Rectal smooth muscle tissue (tissue), 1 donor: ENCODE measurements around the gene MAP1LC3B.
A peak's percentile ranks its signal among the peaks of the same experiment; 100 is the strongest.
"Not testable (repeated sequence)": the region's sequence is repeated elsewhere in the genome, so short reads cannot be mapped to it uniquely, and the experiment has no call there.

Experiments used
- H3K27ac ChIP-seq: one replicate; pipeline ENCODE4 v1.7.0; 2013; ENCODE audit warnings: low read depth, low read length, inconsistent platforms
- H3K27me3 ChIP-seq: one replicate; pipeline ENCODE4 v1.7.0; 2013; ENCODE audit warnings: low read length; ENCODE audit not compliant: control insufficient read depth, insufficient read depth
- H3K36me3 ChIP-seq: one replicate; pipeline ENCODE4 v1.7.0; 2013; ENCODE audit warnings: low read length; ENCODE audit not compliant: control insufficient read depth, insufficient read depth
- H3K4me1 ChIP-seq: one replicate; pipeline ENCODE4 v1.7.0; 2013; ENCODE audit warnings: low read length; ENCODE audit not compliant: control insufficient read depth, insufficient read depth
- H3K4me3 ChIP-seq: one replicate; pipeline ENCODE4 v1.7.0; 2013; ENCODE audit warnings: low read length
- H3K9ac ChIP-seq: one replicate; pipeline ENCODE4 v1.7.0; 2013; ENCODE audit warnings: low read length

The MAP1LC3B gene

DNA sequence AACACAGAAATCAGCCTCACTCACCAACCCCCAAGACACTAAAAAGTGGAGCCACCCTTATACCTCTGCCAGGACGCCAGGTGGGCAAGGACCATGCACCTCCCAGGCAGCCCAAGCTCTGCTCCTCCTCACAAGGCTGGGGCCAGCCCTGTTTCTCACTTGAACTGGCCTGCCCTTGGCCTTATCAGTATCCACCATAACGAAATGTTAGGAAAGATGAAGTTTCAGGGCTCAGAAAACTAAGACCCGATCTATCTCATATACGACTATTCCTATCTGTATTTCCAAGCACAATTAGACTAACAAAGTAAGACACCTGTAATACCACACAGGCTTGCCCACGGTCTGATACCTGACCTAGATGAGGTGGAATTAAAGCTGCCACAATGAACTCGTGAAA is 15.5 kb upstream of the MAP1LC3B start:
- Histone ChIP-seq H3K27me3 (no peaks in the 10 kb centered on the region), H3K9ac (no peak overlapping the region), H3K4me3 (no peak overlapping the region), H3K36me3 (no peaks in the 10 kb centered on the region), H3K4me1 (peaks cover 15% of the 10 kb centered on the region), H3K27ac (no peak overlapping the region)

DNA sequence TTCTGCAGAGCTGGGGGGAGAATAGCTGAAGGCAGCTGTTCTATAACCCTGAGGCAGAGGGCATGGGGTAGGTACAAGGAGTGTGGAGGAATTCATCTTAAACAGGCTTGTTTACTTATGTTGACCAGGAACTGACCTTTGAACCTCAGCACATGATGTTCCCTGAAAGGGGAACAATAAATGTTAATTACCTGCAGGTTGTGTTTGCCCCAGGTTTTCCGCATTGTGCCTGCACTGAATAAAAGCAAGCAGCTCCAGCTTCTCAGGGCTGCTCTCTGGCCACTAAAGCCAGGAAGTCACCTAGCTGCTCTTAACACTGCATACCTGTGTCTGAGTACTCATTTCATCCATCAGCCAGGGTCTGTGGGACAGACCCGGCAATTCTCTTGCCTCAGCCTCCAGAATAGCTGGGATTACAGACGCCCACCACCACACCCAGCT is 12.8 kb upstream of the MAP1LC3B start:
- H3K9ac ChIP-seq, H3K4me3 ChIP-seq, H3K36me3 ChIP-seq, H3K27ac ChIP-seq, H3K27me3 ChIP-seq: not testable (repeated sequence)
- H3K4me1 ChIP-seq: peaks cover 19% of the 10 kb centered on the region

DNA sequence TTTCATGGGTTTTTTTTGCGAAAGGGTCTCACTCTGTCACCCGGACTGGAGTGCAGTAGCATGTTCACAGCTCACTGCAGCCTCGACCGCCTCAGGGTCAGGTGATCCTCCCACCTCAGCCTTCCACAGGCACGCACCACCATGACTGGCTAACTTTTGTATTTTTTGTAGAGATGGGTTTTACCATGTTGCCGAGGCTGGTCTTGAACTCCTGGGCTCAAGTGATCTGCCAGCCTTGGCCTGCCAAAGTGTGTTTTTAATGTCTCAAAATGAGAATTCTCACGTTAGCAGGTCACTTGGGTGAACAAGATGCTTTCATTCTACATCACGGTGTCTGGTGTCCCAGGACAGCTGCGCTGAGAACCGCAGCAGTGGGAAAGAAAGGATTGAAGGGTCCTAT is 11.7 kb upstream of the MAP1LC3B start:
- H3K27ac ChIP-seq: peak overlapping the region; percentile 66

DNA sequence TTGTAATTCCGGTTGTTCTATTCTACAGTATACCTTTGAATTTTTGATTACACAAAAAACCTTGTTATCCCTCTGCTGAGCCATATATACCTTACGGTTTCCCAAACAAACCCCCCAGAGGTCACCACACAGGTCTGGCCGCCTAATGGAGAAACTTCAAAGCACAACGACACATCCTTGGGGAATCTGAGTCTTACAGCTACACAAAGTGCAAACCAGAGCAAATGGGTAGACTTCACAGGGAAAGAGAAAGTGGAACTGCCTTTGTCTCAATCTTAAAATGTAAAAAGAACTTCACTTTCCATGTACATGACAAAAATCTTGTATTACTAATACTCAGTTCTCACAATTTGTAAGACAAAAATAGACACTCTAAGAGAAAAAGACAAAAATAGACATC is 11.3 kb upstream of the MAP1LC3B start:
- Histone ChIP-seq H3K4me1 (peaks cover 17% of the 10 kb centered on the region), H3K27ac (peak overlapping the region; percentile 66), H3K9ac (no peak overlapping the region), H3K27me3 (no peaks in the 10 kb centered on the region), H3K36me3 (no peaks in the 10 kb centered on the region), H3K4me3 (peak overlapping the region; percentile 51)

More for the DNA sequence above, 11.7 kb upstream of the MAP1LC3B start:
- Histone ChIP-seq H3K4me1 (peaks cover 19% of the 10 kb centered on the region), H3K36me3 (no peaks in the 10 kb centered on the region), H3K27me3 (no peaks in the 10 kb centered on the region), H3K4me3 (no peak overlapping the region), H3K9ac (no peak overlapping the region)

DNA sequence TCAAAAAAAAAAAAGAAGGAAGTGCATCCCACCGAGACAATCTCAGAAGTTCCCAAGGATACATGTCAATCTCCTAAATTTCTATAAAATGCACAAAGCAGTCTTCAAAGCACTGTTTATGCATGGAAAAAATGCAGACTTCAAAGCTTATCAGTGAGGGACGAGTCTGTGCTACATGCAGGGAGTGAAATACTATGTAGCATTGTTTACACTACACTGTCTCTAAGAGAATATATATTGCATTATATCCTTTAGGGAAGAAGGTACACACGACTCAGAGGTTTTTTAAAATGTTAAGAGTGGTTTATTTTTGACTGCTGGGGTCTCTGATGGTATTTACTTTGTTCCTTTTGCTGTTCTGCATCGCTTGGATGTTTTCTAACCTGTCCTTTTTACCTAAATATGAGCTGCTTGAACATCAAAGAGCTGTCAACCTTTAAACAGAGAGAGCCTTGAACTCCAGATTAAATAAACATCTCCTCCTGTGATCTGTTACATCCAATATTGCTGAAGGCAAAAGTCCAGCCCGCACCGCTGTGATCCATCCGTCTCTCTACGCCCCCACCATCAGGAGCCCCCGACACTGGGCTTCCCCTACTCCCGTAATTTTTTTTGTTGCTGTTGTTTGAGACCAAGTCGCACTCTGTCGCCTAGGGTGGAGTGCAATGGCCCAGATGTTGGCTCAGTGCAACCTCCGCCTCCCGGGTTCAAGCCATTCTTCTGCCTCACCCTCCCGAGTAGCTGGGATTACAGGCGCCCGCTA is 9.9 kb upstream of the MAP1LC3B start:
- peak overlapping the region; percentile 56 for H3K9ac ChIP-seq
- H3K4me3 ChIP-seq: peak overlapping the region; percentile 86
- H3K36me3 ChIP-seq: no peaks in the 10 kb centered on the region
- peak overlapping the region; percentile 95 for H3K27ac ChIP-seq
- H3K4me1 ChIP-seq: peaks cover 17% of the 10 kb centered on the region
- no peaks in the 10 kb centered on the region for H3K27me3 ChIP-seq

DNA sequence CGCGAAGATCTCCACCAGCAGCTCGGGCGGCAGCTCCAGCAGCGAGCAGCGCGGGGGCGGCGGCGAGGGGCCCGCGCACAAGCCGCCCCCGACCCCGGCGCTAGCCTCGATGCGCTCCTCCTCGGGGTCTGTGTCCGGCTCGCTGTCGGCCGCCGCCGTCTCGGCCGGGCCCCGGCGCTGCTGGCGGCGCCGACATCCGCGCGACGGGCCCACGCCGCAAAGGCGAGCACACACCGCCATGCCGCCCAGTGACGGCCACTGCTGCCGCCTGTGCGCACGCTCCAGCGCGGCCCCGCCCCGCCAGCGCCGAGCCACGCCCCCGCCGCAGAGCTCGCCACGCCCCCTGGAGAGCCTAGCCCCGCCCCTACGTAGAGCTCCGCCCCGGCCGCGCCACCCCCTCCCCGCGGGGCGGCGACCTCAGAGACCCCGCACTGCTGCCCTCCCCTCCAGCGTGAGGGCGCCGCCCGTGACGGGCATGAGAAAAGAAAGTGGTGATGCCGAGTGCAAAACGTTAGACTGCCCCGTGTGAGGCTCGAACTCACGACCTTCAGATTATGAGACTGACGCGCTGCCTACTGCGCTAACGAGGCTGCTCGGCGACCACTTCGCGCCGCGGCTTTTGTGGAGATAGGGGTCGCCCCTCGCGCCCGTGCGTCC is 8.5 kb upstream of the MAP1LC3B start, which contains the start of gene FBXO31:
FBXO31 (minus strand) TSS at position 272 of the 657 bp plus-strand sequence; CDS start at position 240, 32 bp downstream.
- peak within 1 kb of the TSS; percentile 95 for H3K27ac ChIP-seq
- peak within 1 kb of the TSS; percentile 77 for H3K9ac ChIP-seq
- peaks cover 27% of the 10 kb centered on the region for H3K4me1 ChIP-seq
- peak within 1 kb of the TSS; percentile 86 for H3K4me3 ChIP-seq
- no peaks in the 10 kb centered on the region for H3K36me3 ChIP-seq
- no peaks in the 10 kb centered on the region for H3K27me3 ChIP-seq

DNA sequence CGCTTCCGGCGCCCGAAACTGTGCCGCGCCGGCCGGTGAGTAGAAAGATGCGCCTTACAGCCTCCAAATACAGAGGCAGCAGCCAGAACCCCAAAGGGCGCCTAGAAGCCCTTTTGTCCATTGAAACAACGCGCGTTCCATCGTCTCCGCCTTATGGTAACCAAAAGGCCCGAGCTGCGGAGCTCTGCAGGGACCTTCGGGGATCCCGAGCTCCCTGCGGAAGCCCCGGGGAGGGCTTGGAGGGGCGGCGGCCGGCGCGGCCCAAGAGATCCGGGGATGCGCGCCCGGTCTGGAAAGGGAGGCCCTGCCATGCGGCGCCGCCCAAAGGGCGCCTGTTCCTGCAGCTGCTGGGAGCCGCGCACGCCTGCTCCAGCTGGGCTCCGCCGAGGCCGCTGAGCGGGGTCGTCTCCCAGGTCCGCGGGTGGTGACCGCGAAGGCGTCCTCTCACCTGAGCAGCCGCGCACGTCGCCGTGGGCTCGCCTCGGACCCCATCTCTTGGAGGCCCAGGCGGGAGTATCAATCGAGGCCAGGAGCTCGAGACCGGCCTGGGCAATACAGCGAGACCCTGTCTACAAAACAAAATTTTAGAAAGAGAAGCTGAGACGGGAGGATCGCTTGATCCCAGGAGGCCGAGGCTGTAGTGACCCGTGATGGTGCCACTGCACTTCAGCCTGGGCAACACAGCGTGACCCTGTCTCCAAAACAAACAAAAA is 7.8 kb upstream of the MAP1LC3B start:
- H3K9ac ChIP-seq: peak overlapping the region; percentile 77
- no peaks in the 10 kb centered on the region for H3K27me3 ChIP-seq
- no peaks in the 10 kb centered on the region for H3K36me3 ChIP-seq
- H3K27ac ChIP-seq: peak overlapping the region; percentile 95
- H3K4me3 ChIP-seq: peak overlapping the region; percentile 86
- H3K4me1 ChIP-seq: peaks cover 28% of the 10 kb centered on the region

DNA sequence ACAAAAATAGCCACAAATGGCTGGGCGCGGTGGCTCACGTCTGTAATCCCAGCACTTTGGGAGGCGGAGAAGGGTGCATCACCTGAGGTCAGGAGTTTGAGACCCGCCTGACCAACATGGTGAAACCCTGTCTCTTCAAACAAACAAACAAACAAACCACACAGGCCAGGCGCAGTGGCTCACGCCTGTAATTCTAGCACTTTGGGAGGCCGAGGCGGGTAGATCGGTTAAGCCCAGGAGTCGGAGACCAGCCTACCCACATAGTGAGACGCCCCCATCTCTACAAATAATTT is 7.3 kb upstream of the MAP1LC3B start:
- H3K9ac ChIP-seq: not testable (repeated sequence)
- peak overlapping the region; percentile 86 for H3K4me3 ChIP-seq
- H3K4me1 ChIP-seq: peaks cover 28% of the 10 kb centered on the region

DNA sequence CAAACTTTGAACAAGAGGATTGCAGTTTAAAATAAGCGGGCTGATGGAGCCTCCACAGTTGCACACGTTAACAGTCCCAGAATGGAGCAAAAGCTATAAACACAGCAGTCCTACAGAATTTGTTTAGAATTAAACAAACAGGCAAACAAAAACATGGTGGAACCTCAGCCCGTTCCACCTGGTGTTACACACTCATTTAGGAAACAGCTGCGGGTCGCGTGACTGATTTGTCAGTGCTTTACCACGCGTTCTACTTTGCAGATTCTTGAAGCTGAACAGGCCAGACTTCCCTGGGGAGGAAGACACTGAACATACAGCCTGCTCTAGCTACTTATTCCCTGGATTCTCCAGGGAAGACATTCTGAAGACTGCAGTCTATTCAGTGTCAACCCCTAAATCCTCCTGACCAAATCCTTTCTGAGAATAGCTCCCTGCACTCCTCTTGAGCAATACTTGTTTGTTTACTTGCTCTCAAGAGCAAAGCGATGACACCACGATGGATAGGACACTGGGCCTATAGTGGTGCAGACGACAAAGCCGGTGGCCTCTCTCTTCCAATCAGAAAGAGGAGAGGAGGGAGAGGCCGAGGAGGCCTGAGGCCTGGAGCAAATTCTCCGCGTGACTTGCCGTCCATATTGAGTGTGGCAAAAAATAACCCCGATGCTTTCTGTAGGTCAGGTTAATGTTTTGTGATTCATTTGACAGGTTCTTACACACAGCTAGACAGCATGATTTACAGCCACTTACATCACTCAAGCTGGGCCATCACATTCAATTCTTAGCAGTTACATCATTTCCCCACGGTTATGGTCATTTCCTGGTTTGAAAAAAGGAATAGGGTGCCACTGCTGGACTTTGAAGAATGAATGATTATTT is 4.0 kb upstream of the MAP1LC3B start:
- Histone ChIP-seq H3K4me3 (peak overlapping the region; percentile 44), H3K27me3 (no peaks in the 10 kb centered on the region), H3K4me1 (peaks cover 12% of the 10 kb centered on the region), H3K9ac (no peak overlapping the region), H3K27ac (peak overlapping the region; percentile 85), H3K36me3 (no peaks in the 10 kb centered on the region)

More for the DNA sequence above, 7.3 kb upstream of the MAP1LC3B start:
- not testable (repeated sequence) for H3K36me3 ChIP-seq, H3K27ac ChIP-seq, H3K27me3 ChIP-seq

DNA sequence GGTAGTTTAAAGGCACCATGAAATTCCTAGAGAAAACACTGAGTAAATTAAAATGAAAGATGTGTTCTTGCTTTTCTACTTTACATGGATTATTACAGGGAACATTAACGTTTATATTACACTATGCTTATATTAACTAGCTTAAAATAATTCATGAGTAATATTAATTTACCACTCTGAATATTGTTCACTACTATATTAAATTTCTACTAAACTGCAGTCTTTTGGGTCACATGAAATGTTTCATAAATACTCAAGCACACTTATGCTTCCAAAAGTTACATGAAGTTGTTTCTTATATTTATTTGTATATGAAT is 3.4 kb upstream of the MAP1LC3B start:
- peak overlapping the region; percentile 85 for H3K27ac ChIP-seq
- no peak overlapping the region for H3K4me3 ChIP-seq
- no peaks in the 10 kb centered on the region for H3K36me3 ChIP-seq
- H3K9ac ChIP-seq: no peak overlapping the region
- no peaks in the 10 kb centered on the region for H3K27me3 ChIP-seq
- H3K4me1 ChIP-seq: peaks cover 17% of the 10 kb centered on the region

DNA sequence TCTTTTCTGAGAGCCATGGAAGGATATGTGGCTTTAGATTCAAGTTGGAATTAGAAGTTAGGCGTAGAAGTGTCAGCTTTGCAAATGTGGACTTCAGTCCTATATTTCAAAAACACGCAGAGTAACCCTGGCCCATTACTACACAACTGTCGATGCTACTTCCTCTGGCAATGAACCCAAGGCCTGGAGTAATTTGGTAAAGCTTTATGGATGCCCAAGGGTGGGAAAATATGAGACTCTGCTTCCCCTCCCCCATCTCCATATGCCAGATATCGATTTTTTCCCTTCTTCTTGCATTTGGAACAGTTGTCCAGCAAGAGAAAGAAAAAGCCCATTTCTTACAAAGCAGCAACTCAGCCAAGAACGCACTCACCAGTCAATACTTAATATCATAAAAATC is 2.9 kb upstream of the MAP1LC3B start:
- Histone ChIP-seq H3K4me3 (no peak overlapping the region), H3K27ac (no peak overlapping the region), H3K36me3 (no peaks in the 10 kb centered on the region), H3K27me3 (no peaks in the 10 kb centered on the region), H3K4me1 (peaks cover 19% of the 10 kb centered on the region), H3K9ac (no peak overlapping the region)

DNA sequence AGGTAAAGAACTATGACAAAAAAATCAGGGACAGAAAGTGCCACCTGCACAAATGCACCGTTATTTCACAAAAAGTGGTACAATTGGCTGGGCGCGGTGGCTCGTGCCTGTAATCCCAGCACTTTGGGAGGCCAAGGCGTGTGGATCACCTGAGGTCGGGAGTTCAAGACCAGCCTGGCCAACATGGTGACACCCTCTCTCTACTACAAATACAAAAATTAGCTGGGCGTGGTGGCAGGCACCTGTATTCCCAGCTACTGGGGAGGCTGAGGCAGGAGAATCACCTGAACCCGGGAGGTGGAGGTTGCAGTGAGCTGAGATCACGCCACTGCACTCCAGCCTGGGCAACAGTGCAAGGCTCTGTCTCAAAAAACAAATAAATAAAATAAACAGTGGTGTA is 2.2 kb upstream of the MAP1LC3B start:
- H3K27me3 ChIP-seq, H3K27ac ChIP-seq, H3K9ac ChIP-seq, H3K4me3 ChIP-seq, H3K36me3 ChIP-seq: not testable (repeated sequence)
- peaks cover 19% of the 10 kb centered on the region for H3K4me1 ChIP-seq
